ENCODE results near the gene CRTAC1. TPM values are rescaled to one million over a fixed set of nuclear protein-coding genes. Genes with fewer than 3 reads are reported as not detected.

CRTAC1 gene
- total and polyA plus RNA-seq, 9 of the 15 experiments (the other 6 are each of a cell fraction or from before 2014, with no cell fraction given): not detected

DNA sequence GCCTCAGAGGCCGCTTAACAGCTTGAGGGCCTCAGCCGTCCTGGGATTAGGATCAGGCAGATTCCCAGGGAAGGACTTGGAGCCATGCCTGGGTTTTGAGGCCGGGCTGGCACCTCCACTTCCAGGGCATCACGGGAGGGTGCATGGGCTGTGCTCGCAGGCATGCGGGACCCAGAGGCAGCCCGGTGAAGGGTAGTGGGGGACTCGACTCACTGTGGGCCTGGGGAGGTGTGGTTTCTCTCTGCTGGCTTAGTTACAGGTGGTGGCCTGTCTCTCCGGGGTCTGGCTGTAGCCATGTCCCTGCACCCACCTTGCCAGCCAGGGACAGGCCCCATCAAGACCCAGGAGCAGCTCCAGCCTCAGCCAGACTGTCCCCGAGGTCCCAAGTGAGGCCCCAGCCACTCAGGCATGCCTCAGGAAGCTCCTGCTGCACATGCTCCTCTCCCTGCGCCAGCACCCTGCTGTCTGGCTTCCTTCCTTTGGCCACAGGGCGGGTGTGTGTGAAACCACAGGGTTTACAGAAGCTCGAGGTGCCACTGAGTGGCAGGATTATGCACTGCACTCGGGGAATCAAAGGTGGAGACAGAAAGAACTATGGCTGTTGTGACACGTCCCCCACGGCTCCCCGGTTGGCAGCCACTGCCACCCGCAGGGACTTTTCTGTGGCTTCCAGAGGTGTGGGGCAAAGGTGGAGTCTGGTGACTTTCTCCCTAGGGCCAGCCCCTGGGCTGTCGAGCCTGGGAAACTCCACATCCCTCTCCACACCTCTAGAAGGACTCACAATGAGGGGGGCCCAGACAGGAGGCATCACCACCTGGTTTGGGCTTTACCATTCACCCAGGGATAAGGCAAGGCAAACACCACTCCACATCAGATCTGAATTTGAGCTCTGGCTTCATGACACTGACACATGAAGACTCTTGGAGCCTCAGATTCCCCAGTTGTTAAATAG lies 161.1 kb downstream of the CRTAC1 start (continued):
- peak; percentile 80 to 83 for TF ChIP-seq NRF1 (conservative IDR thresholded peaks at IDR 0.05 in 1 of 2, IDR thresholded peaks at IDR 0.05 in 1 of 2)
- TF ChIP-seq, protein P1, sequence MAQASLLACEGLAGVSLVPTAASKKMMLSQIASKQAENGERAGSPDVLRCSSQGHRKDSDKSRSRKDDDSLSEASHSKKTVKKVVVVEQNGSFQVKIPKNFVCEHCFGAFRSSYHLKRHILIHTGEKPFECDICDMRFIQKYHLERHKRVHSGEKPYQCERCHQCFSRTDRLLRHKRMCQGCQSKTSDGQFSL (CRISPR knock-in tag; IDR thresholded peaks at IDR 0.05): no peak
- TF ChIP-seq, protein P1 (tag; IDR thresholded peaks at IDR 0.05): no peak
- TF ChIP-seq NUFIP1 (IDR thresholded peaks at IDR 0.05; ENCODE audit: partially characterized antibody): no peak
- TF ChIP-seq ZNF121 (CRISPR knock-in tag; conservative IDR thresholded peaks at IDR 0.05): no peak
- no peak for TF ChIP-seq RBFOX2 (IDR thresholded peaks at IDR 0.05; ENCODE audit: low read depth, low read length)
- peak; percentile 15; the same call in 1 of the 2 replicates for TF ChIP-seq CREM (IDR thresholded peaks at IDR 0.05; ENCODE audit: low read depth)
- TF ChIP-seq SNIP1 (IDR thresholded peaks at IDR 0.05; ENCODE audit: low read depth): no peak
- no peak for TF ChIP-seq ZFX (CRISPR knock-in tag; IDR thresholded peaks at IDR 0.05)
- no peak for TF ChIP-seq ZNF785 (CRISPR knock-in tag; IDR thresholded peaks at IDR 0.05)
- no peak for TF ChIP-seq ZFPM2 (CRISPR knock-in tag; IDR thresholded peaks at IDR 0.05)
- TF ChIP-seq LCOR (CRISPR knock-in tag; IDR thresholded peaks at IDR 0.05): no peak
- no peak for TF ChIP-seq ZNF347 (CRISPR knock-in tag; IDR thresholded peaks at IDR 0.05; ENCODE audit: low read depth)
- TF ChIP-seq LARP7 (IDR thresholded peaks at IDR 0.05): no peak
- no peak for TF ChIP-seq ZNF174 (CRISPR knock-in tag; IDR thresholded peaks at IDR 0.05)
- peak; percentile 78 for TF ChIP-seq ARID2 (IDR thresholded peaks at IDR 0.05)
- TF ChIP-seq, protein P2, sequence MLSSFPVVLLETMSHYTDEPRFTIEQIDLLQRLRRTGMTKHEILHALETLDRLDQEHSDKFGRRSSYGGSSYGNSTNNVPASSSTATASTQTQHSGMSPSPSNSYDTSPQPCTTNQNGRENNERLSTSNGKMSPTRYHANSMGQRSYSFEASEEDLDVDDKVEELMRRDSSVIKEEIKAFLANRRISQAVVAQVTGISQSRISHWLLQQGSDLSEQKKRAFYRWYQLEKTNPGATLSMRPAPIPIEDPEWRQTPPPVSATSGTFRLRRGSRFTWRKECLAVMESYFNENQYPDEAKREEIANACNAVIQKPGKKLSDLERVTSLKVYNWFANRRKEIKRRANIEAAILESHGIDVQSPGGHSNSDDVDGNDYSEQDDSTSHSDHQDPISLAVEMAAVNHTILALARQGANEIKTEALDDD (IDR thresholded peaks at IDR 0.05): no peak
- no peak for TF ChIP-seq ZSCAN32 (CRISPR knock-in tag; IDR thresholded peaks at IDR 0.05)
- TF ChIP-seq, protein P3, sequence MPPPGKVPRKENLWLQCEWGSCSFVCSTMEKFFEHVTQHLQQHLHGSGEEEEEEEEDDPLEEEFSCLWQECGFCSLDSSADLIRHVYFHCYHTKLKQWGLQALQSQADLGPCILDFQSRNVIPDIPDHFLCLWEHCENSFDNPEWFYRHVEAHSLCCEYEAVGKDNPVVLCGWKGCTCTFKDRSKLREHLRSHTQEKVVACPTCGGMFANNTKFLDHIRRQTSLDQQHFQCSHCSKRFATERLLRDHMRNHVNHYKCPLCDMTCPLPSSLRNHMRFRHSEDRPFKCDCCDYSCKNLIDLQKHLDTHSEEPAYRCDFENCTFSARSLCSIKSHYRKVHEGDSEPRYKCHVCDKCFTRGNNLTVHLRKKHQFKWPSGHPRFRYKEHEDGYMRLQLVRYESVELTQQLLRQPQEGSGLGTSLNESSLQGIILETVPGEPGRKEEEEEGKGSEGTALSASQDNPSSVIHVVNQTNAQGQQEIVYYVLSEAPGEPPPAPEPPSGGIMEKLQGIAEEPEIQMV (tag; conservative IDR thresholded peaks at IDR 0.05; ENCODE audit: low read depth): no peak
- no peak for TF ChIP-seq FIP1L1 (IDR thresholded peaks at IDR 0.05; ENCODE audit: low read depth, low read length, poor library complexity, severe bottlenecking)
- TF ChIP-seq, protein P4, sequence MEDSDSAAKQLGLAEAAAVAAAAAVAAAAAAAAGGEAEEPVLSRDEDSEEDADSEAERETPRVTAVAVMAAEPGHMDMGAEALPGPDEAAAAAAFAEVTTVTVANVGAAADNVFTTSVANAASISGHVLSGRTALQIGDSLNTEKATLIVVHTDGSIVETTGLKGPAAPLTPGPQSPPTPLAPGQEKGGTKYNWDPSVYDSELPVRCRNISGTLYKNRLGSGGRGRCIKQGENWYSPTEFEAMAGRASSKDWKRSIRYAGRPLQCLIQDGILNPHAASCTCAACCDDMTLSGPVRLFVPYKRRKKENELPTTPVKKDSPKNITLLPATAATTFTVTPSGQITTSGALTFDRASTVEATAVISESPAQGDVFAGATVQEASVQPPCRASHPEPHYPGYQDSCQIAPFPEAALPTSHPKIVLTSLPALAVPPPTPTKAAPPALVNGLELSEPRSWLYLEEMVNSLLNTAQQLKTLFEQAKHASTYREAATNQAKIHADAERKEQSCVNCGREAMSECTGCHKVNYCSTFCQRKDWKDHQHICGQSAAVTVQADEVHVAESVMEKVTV (CRISPR knock-in tag; IDR thresholded peaks at IDR 0.05): peak; percentile 87
- TF ChIP-seq HDAC8 (tag; IDR thresholded peaks at IDR 0.05): no peak
- TF ChIP-seq, protein P5, sequence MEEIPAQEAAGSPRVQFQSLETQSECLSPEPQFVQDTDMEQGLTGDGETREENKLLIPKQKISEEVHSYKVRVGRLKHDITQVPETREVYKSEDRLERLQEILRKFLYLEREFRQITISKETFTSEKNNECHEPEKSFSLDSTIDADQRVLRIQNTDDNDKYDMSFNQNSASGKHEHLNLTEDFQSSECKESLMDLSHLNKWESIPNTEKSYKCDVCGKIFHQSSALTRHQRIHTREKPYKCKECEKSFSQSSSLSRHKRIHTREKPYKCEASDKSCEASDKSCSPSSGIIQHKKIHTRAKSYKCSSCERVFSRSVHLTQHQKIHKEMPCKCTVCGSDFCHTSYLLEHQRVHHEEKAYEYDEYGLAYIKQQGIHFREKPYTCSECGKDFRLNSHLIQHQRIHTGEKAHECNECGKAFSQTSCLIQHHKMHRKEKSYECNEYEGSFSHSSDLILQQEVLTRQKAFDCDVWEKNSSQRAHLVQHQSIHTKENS (CRISPR knock-in tag; IDR thresholded peaks at IDR 0.05): no peak
